GM19023 (cell line): ENCODE results near the gene PRR14L.
"Not testable (repeated sequence)": the region's sequence is repeated elsewhere in the genome, so short reads cannot be mapped to it uniquely, and the experiment has no call there.

Experiments
- ATAC-seq: cut with Tn5 transposase; IDR thresholded peaks from one replicate; pipeline ENCODE4 v1.9.1; 2021; ENCODE audit warnings: mild to moderate bottlenecking, moderate library complexity; ENCODE audit not compliant: unreplicated experiment

PRR14L gene

GRCh38 chr22:31749636-31750364 lies at the start of gene PRR14L:
TSS of gene PRR14L (minus strand) at chr22:31750132. CDS start at chr22:31738860, 11,272 bp downstream.
- ATAC-seq = peak; percentile 57

- not testable (repeated sequence) for ATAC-seq
Observed at GRCh38 chr22:31799358-31799757, 49.4 kb upstream of the PRR14L start.

- ATAC-seq = no peak
Observed at GRCh38 chr22:31790240-31790639, 40.3 kb upstream of the PRR14L start.

GRCh38 chr22:31789803-31790202 lies 39.9 kb upstream of the PRR14L start:
- no peak for ATAC-seq

- ATAC-seq = no peak
Observed at GRCh38 chr22:31776231-31776630, 26.3 kb upstream of the PRR14L start.

GRCh38 chr22:31773416-31773815 lies 23.5 kb upstream of the PRR14L start:
- no peak for ATAC-seq

GRCh38 chr22:31768422-31769059 lies 18.6 kb upstream of the PRR14L start:
- no peak for ATAC-seq

GRCh38 chr22:31764785-31765184 lies 14.9 kb upstream of the PRR14L start:
- ATAC-seq = no peak

GRCh38 chr22:31758860-31759259 lies 8.9 kb upstream of the PRR14L start:
- not testable (repeated sequence) for ATAC-seq

- ATAC-seq = no peak
Observed at GRCh38 chr22:31757265-31757664, 7.3 kb upstream of the PRR14L start.

- ATAC-seq = no peak
Observed at GRCh38 chr22:31754813-31755212, 4.9 kb upstream of the PRR14L start.

- peak; percentile 62 for ATAC-seq
Observed at GRCh38 chr22:31753634-31754501, 3.9 kb upstream of the PRR14L start, which contains the start of gene DEPDC5. TSS of gene DEPDC5 (plus strand) at chr22:31754019. CDS start at chr22:31754922, 903 bp downstream.

GRCh38 chr22:31753005-31753633 lies 3.2 kb upstream of the PRR14L start:
- peak; percentile 27 for ATAC-seq

GRCh38 chr22:31752096-31752847 lies 2.3 kb upstream of the PRR14L start:
- ATAC-seq = no peak

- ATAC-seq = no peak
Observed at GRCh38 chr22:31750365-31751284, 693 bp upstream of the PRR14L start.

GRCh38 chr22:31748490-31748889 lies 1.4 kb downstream of the PRR14L start:
- no peak for ATAC-seq

GRCh38 chr22:31747441-31747840 lies 2.5 kb downstream of the PRR14L start:
- no peak for ATAC-seq

GRCh38 chr22:31743871-31744270 lies 6.1 kb downstream of the PRR14L start:
- no peak for ATAC-seq

- ATAC-seq = no peak
Observed at GRCh38 chr22:31742682-31743081, 7.2 kb downstream of the PRR14L start.
